ENCODE results near the gene ZNF761.
"Not testable (repeated sequence)": the region's sequence is repeated elsewhere in the genome, so short reads cannot be mapped to it uniquely, and the experiment has no call there.

Gene ZNF761

DNA sequence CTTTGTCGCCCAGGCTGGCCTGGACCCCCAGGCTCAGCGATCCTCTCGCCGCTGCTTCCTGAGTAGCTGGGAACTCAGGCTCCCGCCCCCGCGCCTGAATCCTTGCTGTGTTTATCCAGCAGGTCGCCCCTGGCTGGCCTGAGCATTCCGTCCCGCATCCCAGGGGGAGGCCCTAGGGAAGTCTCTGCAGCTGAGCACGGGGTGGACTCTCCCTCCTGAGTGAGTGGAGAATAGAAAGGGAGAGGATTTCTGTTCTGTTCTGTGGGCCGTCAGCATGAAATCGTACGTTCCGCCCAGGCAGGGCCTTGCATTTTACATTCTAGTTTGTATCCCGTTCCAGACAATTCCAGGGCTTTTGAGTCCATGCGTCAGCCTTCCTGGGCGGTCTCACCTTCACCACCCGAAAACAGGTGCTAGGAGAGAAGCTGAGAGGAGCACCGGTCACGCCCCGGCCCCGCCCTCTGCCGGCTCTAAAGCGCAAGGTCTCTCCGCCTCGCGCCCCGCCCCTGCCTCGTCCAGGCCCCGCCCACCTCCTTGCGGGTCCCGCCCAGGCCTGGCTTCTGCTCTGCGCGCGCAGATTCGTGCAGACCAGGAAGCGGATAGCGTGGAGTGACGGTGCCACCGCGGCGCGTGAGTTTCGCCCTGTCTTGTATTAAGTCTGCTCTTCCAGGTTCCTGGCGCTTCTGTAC is at the start of gene ZNF761:
ZNF761 (plus strand) TSS at position 586 of the 689 bp plus-strand sequence. CDS start 15,285 bp downstream, outside the sequence.
- peak; percentile 94 for FAIRE-seq
- peak; percentile 71 for DNase-seq (ENCODE audit: insufficient read length, low spot score)

- DNase-seq (ENCODE audit: insufficient read length, low spot score) = no peak
- FAIRE-seq = no peak
Observed at GRCh38 chr19:53388168-53388567, 43.6 kb upstream of the ZNF761 start.

GRCh38 chr19:53388904-53389303 is 42.9 kb upstream of the ZNF761 start:
- no peak for DNase-seq (ENCODE audit: insufficient read length, low spot score)
- no peak for FAIRE-seq

- DNase-seq (ENCODE audit: insufficient read length, low spot score) = no peak
- FAIRE-seq = no peak
Observed at GRCh38 chr19:53389571-53389970, 42.2 kb upstream of the ZNF761 start.

DNA sequence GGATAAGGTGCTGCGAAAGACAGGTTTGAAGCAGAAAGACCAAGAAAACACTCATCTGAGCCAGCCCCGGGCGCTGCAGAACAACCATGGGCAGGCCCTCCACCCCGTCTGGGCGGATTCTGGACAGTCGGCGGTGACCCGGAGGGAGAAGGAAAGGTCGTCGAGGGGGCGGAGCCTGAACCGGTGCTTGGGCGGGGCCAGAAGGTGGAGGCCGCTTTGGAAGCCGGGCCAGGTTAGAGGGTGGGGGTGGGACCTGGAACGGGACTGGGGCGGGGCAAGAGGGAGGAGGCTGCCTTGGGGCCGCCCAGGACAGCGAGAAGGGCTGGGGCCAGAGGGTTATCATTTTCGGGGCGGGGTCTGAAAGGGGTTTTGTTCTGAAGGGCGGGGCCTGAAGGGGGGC is 41.8 kb upstream of the ZNF761 start:
- no peak for DNase-seq (ENCODE audit: insufficient read length, low spot score)
- FAIRE-seq = no peak

- DNase-seq (ENCODE audit: insufficient read length, low spot score) = no peak
Observed at GRCh38 chr19:53394522-53394973, 37.2 kb upstream of the ZNF761 start.

GRCh38 chr19:53394974-53395839 is 36.6 kb upstream of the ZNF761 start, which contains the start of gene ZNF765:
Gene ZNF765, plus strand, starts transcription at chr19:53395149. Its CDS starts 2,867 bp downstream, at chr19:53398016.
- DNase-seq (ENCODE audit: insufficient read length, low spot score) = peak; percentile 79

More at GRCh38 chr19:53394522-53394973, 37.2 kb upstream of the ZNF761 start:
- FAIRE-seq = peak; percentile 14

GRCh38 chr19:53395840-53396524 is 35.8 kb upstream of the ZNF761 start:
- not testable (repeated sequence) for FAIRE-seq; DNase-seq (ENCODE audit: insufficient read length, low spot score)

More at GRCh38 chr19:53394974-53395839, 36.6 kb upstream of the ZNF761 start, which contains the start of gene ZNF765:
- FAIRE-seq = peak; percentile 14

- no peak for DNase-seq (ENCODE audit: insufficient read length, low spot score)
- FAIRE-seq = no peak
Observed at GRCh38 chr19:53396525-53396868, 35.3 kb upstream of the ZNF761 start.

DNA sequence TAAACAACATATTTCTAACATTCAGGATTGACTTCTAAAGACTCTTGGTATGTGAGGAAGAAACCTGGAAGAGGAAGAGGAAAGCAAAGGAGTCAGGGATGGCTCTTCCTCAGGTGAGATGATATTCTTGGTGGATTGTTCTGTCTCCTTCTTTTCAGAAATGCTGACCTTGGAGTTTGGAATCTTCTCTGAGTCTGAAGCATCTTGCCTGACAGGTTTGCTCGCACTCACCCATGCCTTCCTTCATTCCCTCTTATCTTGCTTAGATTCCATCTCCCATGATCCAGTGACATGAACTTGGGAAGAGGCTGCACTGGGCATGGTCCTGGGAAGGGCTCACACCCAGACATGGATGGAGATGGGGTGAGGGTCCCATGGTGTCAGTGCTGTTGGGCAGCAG is 33.9 kb upstream of the ZNF761 start:
- not testable (repeated sequence) for DNase-seq (ENCODE audit: insufficient read length, low spot score); FAIRE-seq

GRCh38 chr19:53409505-53410204 is 22.1 kb upstream of the ZNF761 start:
- FAIRE-seq (no peak), DNase-seq (ENCODE audit: insufficient read length, low spot score) (no peak)

DNA sequence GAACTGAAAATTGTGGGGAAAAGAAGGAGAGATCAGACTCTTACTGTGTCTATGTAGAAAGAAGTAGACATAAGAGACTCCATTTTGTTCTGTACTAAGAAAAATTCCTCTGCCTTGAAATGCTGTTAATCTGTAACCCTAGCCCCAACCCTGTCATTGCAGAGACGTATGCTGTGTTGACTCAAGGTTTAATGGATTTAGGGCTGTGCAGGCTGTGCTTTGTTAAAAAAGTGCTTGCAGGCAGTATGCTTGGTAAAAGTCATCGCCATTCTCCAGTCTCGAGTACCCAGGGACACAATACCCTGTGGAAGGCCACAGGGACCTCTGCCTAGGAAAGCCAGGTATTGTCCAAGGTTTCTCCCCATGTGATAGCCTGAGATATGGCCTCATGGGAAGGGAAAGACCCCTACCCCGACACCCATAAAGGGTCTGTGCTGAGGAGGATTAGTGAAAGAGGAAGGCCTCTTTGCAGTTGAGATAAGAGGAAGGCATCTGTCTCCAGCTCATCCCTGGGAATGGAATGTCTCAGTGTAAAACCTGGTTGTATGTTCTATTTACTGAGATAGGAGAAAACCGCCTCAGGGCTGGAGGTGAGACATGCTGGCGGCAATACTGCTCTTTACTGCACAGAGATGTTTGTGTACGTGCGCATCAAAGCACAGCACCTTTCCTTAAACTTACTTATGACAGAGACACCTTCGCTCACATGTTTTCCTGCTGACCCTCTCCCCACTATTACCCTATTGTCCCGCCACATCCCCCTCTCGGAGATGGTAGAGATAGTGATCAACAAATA is 11.1 kb upstream of the ZNF761 start:
- FAIRE-seq; DNase-seq (ENCODE audit: insufficient read length, low spot score): not testable (repeated sequence)

DNA sequence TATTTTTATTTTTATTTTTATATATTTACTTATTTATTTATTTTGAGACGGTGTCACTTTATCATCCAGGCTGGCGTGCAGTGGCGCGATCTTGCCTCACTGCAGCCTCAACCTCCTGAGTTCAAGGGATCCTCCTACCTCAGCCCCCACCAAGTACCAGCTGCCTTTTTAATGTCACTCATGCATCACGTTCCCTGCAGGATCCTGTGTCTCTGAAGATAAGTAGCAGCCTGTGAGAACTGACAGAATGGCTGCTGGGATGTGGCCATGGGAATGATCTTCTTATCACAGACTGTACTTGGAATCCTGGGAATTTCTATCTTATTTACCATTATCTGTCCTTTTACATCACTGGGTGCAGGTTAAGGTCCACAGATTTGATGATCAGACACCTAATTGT is 9.2 kb upstream of the ZNF761 start:
- FAIRE-seq = no peak
- DNase-seq (ENCODE audit: insufficient read length, low spot score) = no peak

DNA sequence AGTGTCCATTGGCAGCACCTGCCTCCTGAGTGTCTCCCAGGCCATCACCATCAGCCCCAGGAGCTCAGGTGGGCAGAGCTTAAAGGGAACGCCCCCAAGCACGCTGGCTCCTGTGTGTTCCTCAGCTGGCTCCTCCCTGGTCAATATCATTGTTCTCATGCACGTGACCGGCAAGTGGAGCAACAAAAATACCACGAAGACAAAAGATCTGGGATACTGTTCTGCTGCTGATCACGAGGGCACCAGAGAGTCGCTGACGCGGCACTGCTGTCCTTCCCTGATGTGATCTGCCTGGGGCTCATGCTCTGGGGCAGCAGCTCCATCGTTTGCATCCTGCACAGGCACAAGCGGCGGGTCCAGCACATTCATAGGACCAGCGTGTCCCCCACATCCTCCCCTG is 8.7 kb upstream of the ZNF761 start:
- not testable (repeated sequence) for FAIRE-seq; DNase-seq (ENCODE audit: insufficient read length, low spot score)

DNA sequence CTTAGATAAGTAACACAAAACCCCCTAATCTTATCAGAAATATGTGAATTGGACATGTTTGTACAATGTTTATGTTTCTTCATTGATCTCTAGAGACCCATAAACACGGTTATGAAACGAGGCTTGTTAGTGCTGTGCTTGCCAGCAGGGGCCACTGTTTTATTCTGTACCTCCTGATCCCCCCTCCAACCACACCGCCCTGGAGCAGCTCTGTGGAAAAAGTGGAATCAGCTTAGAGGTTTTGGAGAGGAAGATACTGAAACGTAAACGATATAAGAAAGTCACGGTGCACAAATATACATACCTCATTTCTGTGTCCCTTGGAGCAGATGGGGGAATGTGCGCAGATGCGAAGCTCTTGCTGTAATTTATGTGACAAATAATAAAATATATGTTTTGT is 8.1 kb upstream of the ZNF761 start:
- not testable (repeated sequence) for DNase-seq (ENCODE audit: insufficient read length, low spot score); FAIRE-seq

DNA sequence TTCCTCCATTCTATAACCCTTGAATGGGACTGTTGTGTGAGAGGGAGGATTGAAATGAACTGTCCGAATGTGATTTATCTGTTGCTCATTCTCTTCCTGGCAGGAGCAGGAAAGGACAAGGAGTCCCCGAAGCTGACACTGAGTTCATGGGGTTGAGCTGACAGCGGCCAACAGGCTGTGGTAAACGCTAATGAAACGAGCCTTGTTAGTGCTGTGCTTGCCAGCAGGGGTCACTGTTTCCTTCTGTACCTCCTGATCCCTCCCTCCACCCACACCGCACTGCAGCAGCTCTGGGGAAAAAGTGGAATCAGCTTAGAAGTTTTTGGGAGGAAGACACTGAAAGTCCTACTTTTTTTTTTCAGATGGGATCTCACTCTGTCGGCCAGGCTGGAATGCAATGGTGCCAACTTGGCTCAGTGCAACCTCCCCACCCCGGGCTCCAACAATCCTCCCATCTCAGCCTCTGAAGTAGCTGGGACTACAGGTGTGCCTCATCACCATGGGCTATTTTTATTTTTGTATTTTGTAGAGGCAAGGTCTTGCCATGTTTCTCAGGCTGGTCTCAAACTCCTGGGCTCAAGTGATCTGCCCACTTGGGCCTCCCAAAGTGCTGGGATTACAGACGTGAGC is 6.7 kb upstream of the ZNF761 start:
- peak; percentile 16 for DNase-seq (ENCODE audit: insufficient read length, low spot score)
- FAIRE-seq = no peak

DNA sequence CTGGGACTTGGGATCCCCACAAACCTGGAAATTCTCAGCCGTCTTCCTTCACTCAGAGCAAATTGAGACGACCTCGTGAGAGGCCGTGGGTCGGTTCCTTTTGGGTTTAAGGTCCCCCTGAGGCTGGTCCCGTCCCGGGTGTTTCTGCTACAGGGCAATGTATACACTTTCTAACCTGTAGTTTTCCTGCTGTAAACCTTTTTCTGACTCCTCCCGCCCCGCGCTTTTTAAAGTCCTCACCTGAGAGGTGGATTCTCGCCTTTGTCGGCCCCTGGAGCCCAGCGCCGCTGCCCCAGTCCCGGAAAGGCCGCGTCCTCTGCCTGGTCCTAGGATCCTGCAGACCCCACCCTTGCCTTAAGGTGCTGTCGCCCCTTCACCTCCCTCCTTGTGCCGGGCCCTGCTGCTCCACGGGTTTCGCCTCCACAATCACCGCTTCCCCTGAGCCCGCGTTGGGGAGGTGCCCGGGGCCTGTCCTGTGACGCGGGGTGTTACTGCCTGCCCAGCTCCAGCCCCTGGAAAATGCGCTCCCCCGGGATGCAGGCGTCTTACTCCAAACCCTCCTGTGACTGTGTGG is 391 bp downstream of the ZNF761 start:
- no peak for FAIRE-seq

DNA sequence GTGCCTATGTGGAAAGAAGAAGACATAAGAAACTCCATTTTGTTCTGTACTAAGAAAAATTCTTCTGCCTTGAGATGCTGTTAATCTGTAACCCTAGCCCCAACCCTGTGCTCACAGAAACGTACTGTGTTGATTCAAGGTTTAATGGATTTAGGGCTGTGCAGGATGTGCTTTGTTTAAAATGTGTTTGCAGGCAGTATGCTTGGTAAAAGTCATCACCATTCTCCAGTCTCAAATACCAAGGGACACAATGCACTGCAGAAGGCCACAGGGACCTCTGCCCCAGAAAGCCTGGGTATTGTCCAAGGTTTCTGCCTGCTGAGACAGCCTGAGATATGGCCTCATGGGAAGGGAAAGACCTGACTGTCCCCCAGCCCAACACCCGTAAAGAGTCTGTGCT is 12.0 kb downstream of the ZNF761 start:
- not testable (repeated sequence) for DNase-seq (ENCODE audit: insufficient read length, low spot score); FAIRE-seq

More for the DNA sequence above, 391 bp downstream of the ZNF761 start:
- no peak for DNase-seq (ENCODE audit: insufficient read length, low spot score)

DNA sequence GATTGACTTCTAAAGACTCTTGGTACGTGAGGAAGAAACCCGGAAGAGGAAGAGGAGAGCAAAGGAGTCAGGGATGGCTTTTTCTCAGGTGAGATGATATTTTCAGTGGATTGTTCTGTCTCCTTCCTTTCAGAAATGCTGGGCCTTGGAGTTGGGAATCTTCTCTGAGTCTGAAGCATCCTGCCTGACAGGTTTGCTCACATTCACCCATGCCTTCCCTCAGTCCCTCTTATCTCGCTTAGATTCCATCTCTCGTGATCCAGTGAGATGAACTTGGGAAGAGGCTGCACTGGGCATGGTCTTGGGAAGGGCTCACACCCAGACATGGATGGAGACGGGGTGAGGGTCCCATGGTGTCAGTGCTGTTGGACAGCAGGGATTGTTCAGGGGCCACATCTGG is 15.4 kb downstream of the ZNF761 start:
- DNase-seq (ENCODE audit: insufficient read length, low spot score); FAIRE-seq: not testable (repeated sequence)
